Small intestine (tissue), 7 donors: Measurements from ENCODE around the gene NR2C1. TPM values are rescaled to one million over a fixed set of nuclear protein-coding genes. Genes with fewer than 3 reads are reported as not detected.

ENCODE experiments used
- DNase-seq, 2 donors: peaks; one replicate each; pipeline versions ENCODE4 v3.0.0 to v3.0.0-alpha.2; 2013
- FAIRE-seq: peaks from 2 replicates; lab custom pipeline; 2012; peaks lifted over from hg19 to GRCh38; lab: Jason Lieb, UNC
- H3K27ac ChIP-seq, 3 donors: one replicate each; pipeline ENCODE4 v1.5.1; 2013; ENCODE audit warnings: low read length in 2 of 3, mild to moderate bottlenecking in 2 of 3, control low read depth in 1 of 3, inconsistent platforms in 1 of 3, low read depth in 1 of 3, moderate library complexity in 1 of 3
- H3K27me3 ChIP-seq, 3 donors: one replicate each; pipeline ENCODE4 v1.6.1; 2013; ENCODE audit warnings: low read length in 3 of 3, inconsistent platforms in 1 of 3; ENCODE audit not compliant: control insufficient read depth in 3 of 3, insufficient read depth in 3 of 3
- H3K36me3 ChIP-seq, 3 donors: one replicate each; pipeline ENCODE4 v1.6.1; 2013; ENCODE audit warnings: low read length in 3 of 3, inconsistent platforms in 1 of 3, low read depth in 1 of 3, mild to moderate bottlenecking in 1 of 3, moderate library complexity in 1 of 3; ENCODE audit not compliant: control insufficient read depth in 3 of 3, insufficient read depth in 2 of 3
- H3K4me1 ChIP-seq, 3 donors: one replicate each; pipeline ENCODE4 v1.6.1; 2013; ENCODE audit warnings: low read length in 2 of 3, inconsistent platforms in 1 of 3, low read depth in 1 of 3, mild to moderate bottlenecking in 1 of 3, moderate library complexity in 1 of 3; ENCODE audit not compliant: control insufficient read depth in 3 of 3, insufficient read depth in 2 of 3
- H3K4me3 ChIP-seq, 3 donors: one replicate each; pipeline ENCODE4 v1.5.1; 2013; ENCODE audit warnings: low read length in 3 of 3, control low read depth in 1 of 3, inconsistent platforms in 1 of 3, low read depth in 1 of 3, mild to moderate bottlenecking in 1 of 3, moderate library complexity in 1 of 3
- H3K9me3 ChIP-seq, 2 donors: one replicate each; pipeline ENCODE4 v1.6.1; 2013; ENCODE audit warnings: low read depth in 1 of 2, low read length in 1 of 2; ENCODE audit not compliant: control insufficient read depth in 2 of 2, insufficient read depth in 1 of 2
- WGBS, 3 donors: extraction: QIAGEN DNeasy Blood & Tissue Kit; methylation state at CpG; one replicate each; pipeline ENCODE4 v1.1.7; 2013; 5-methylcytosine and 5-hydroxymethylcytosine counted together
- polyA plus RNA-seq, 4 donors: library from polyadenylated mRNA; stranded (reverse) in 3 of 4; unstranded in 1 of 4; fragments of 200-250 nt in 3 of 4; fragments of 120-200 nt in 1 of 4; gene quantifications; one replicate each; pipeline versions ENCODE4 v1.2.1 to v1.2.3, GENCODE V29; 2013
- donor health status: healthy with polysubstance abuse.
- donor health status: control.
- donor health status: control.
- donor health status: Bipolar disorder and iron deficiency.
- donor health status: healthy.

The NR2C1 gene
- polyA plus RNA-seq, 4 donors: 9.7 to 31.5 (median 22.8) TPM

DNA sequence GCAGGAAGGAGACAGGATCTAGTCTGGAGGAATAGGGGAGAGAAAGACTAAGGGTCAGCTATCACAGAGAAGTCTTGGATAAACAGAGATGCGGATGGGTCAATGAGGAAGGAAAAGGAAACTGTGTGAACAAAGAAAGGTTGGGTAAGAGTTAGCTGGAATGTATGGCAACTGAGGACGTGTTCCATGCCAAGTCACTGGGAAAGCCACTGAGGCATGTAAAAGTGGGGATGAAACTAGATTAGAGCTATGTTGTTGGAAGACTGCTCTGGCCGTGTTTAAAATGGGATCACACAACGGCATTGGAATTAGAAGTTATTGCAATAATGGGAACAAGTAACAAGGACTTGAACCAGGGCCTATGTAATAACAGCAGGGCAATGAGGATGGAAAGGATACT is 3.9 kb upstream of the NR2C1 start:
- Histone ChIP-seq H3K36me3 (peaks cover 0 to 2% (median 0%) of the 10 kb centered on the region in 3 donors), H3K4me3 (no peak overlapping the region), H3K27me3 (no peaks in the 10 kb centered on the region), H3K4me1 (no peaks in the 10 kb centered on the region), H3K9me3 (no peaks in the 10 kb centered on the region), H3K27ac (no peak overlapping the region)
- 85 to 94% (median 91%) methylated on average over 4 of the region's 4 CpGs for WGBS, 3 donors
- no peak for DNase-seq
- no peak for FAIRE-seq

DNA sequence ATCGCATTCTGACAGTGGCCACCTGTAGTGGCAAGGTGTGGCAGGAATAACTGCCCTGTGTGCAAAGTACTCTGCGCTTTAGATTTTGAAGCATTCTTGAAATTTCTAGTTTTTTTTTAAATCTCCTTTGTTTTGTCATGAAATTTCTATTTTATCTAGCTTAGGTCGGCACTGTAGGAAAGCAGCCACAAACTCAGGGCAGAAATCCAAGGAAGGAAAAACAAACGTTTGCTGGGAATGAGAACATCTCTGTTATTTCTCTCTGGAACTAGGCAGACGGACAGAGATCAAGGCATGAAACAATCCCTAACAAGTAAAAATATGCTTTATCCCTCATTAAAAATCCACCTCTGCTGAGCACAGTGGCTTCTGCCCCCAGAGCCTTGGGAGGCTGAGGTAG is 1.3 kb upstream of the NR2C1 start:
- Histone ChIP-seq H3K4me3 (no peak overlapping the region), H3K9me3 (no peaks in the 10 kb centered on the region), H3K4me1 (peaks cover 0 to 2% (median 0%) of the 10 kb centered on the region in 3 donors), H3K27ac (no peak overlapping the region), H3K27me3 (no peaks in the 10 kb centered on the region), H3K36me3 (no peaks in the 10 kb centered on the region)
- WGBS, 3 donors: 68 to 76% (median 75%) methylated on average over 5 of the region's 5 CpGs
- no peak for FAIRE-seq
- DNase-seq: no peak

- FAIRE-seq (no peak), DNase-seq (no peak)
- Histone ChIP-seq H3K9me3 (no peaks in the 10 kb centered on the region), H3K4me1 (peaks cover 0 to 2% (median 0%) of the 10 kb centered on the region in 3 donors), H3K27ac (peak overlapping the region in 1 of 3 donors; percentile 75), H3K27me3 (no peaks in the 10 kb centered on the region), H3K36me3 (no peaks in the 10 kb centered on the region), H3K4me3 (peak overlapping the region; percentile 74 to 97 (median 82))
- 59 to 62% (median 59%) methylated on average over 23 of the region's 23 CpGs for WGBS, 3 donors
These were observed 491 bp upstream of the NR2C1 start for GRCh38 chr12:95073698-95074520.

DNA sequence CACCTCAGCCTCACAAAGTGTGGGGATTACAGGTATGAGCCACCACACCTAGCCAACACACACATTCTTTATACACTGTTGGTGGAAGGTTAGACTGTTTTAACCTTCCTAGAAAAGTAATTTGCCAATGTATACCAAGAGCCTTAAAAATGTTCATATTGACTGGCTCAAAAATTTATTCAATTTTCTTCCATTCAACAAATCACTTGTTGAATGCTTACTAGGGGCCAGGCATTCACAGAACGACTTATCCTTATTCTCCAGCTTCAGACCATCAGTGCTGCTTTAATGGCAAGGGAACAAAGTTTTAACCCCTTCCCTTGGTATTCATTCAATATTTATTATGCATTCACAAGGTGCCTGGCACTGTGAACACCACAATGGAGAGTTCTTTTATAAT is 3.0 kb downstream of the NR2C1 start:
- no peak overlapping the region for H3K4me3 ChIP-seq
- H3K36me3 ChIP-seq: peaks cover 0 to 12% (median 3%) of the 10 kb centered on the region in 3 donors
- WGBS, 3 donors: 82 to 91% (median 88%) methylated on average over 1 of the region's 1 CpG
- no peak overlapping the region for H3K27ac ChIP-seq
- FAIRE-seq (no peak), DNase-seq (no peak)
- H3K4me1 ChIP-seq: peaks cover 0 to 2% (median 0%) of the 10 kb centered on the region in 3 donors
- no peaks in the 10 kb centered on the region for H3K9me3 ChIP-seq
- no peaks in the 10 kb centered on the region for H3K27me3 ChIP-seq

DNA sequence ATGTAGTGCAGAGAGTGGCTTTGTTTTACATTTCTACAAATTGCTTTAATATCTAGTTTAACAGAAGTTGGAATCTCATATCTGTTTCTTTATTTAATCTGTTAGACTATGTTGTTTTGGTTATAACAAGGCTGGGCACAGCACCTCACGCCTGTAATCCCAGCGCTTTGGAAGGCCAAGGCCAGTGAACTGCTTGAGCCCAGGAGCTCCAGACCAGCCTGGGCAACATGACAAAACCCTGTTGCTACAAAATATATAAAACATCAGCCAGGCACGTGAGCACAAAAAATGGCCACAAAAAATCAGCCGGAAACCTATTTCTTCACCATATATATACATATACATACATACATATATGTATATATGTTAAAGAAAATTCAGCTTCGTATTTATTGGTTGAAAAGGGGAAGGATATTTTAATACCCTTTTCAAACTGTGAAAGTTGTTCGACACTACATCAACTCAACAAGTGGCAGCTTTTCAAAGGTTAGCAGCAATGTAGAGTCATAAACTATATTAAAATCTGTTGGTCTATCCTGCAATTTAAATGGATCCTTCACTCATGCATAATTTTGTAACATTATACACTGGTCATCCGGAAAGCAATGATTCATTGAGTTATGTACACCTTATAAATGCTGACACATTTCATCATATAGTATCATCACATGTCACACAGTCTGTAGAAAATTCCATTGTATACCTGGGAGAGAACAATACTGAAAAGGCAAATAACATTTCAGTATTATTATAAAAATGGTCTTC is 7.1 kb downstream of the NR2C1 start:
- H3K27me3 ChIP-seq: no peaks in the 10 kb centered on the region
- no peak overlapping the region for H3K27ac ChIP-seq
- no peaks in the 10 kb centered on the region for H3K9me3 ChIP-seq
- no peak for DNase-seq
- no peaks in the 10 kb centered on the region for H3K4me1 ChIP-seq
- peaks cover 6 to 21% (median 9%) of the 10 kb centered on the region in 3 donors for H3K36me3 ChIP-seq
- WGBS, 3 donors: 92 to 95% (median 93%) methylated on average over 7 of the region's 7 CpGs
- FAIRE-seq: no peak
- H3K4me3 ChIP-seq: no peak overlapping the region

DNA sequence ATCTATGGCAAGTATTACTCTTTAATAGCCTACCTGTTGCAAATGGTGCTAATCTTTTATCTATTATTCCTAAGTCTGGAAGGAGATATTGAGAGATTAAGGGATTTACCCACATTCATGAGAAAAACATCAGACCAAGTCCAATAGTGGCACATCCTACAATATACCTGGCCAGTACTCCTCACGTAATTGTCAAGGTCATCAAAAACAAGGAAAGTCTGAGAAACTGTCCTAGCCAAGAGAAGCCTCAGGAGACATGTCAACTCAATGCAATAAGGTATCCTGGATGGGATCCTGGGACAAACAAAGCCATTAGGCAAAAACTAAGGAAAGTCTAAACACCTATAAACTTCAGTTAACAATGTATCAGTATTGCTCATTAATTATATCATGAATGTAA is 12.5 kb downstream of the NR2C1 start:
- no peaks in the 10 kb centered on the region for H3K27me3 ChIP-seq
- H3K4me3 ChIP-seq: no peak overlapping the region
- no peak for FAIRE-seq
- peaks cover 6 to 36% (median 20%) of the 10 kb centered on the region in 3 donors for H3K36me3 ChIP-seq
- no peak for DNase-seq
- WGBS, 3 donors: 91 to 100% (median 93%) methylated on average over 1 of the region's 1 CpG
- H3K4me1 ChIP-seq: no peaks in the 10 kb centered on the region
- H3K9me3 ChIP-seq: no peaks in the 10 kb centered on the region
- no peak overlapping the region for H3K27ac ChIP-seq

GRCh38 chr12:95059984-95060383 is 13.4 kb downstream of the NR2C1 start:
- FAIRE-seq (no peak), DNase-seq (no peak)
- 90 to 97% (median 92%) methylated on average over 4 of the region's 4 CpGs for WGBS, 3 donors
- Histone ChIP-seq H3K9me3 (no peaks in the 10 kb centered on the region), H3K4me3 (no peak overlapping the region), H3K36me3 (peaks cover 6 to 35% (median 21%) of the 10 kb centered on the region in 3 donors), H3K27me3 (no peaks in the 10 kb centered on the region), H3K4me1 (no peaks in the 10 kb centered on the region), H3K27ac (no peak overlapping the region)

- no peak for FAIRE-seq
- H3K36me3 ChIP-seq: peaks cover 9 to 35% (median 18%) of the 10 kb centered on the region in 3 donors
These were observed 16.0 kb downstream of the NR2C1 start for GRCh38 chr12:95057424-95057823.

More at GRCh38 chr12:95057424-95057823, 16.0 kb downstream of the NR2C1 start:
- H3K27ac ChIP-seq: no peak overlapping the region
- H3K9me3 ChIP-seq: no peaks in the 10 kb centered on the region
- DNase-seq: no peak
- WGBS, 3 donors: 97 to 98% (median 98%) methylated on average over 3 of the region's 3 CpGs
- H3K4me3 ChIP-seq: no peak overlapping the region
- no peaks in the 10 kb centered on the region for H3K4me1 ChIP-seq
- H3K27me3 ChIP-seq: no peaks in the 10 kb centered on the region
